Duodenal mucosa (tissue), 2 donors: ENCODE measurements around the gene LENG9.

ENCODE experiments used
- H3K27ac ChIP-seq: one replicate; pipeline ENCODE4 v1.7.0; 2013; ENCODE audit warnings: low read depth, low read length
- H3K27me3 ChIP-seq, 2 donors: one replicate each; pipeline ENCODE4 v1.7.0; 2013; ENCODE audit warnings: low read length in 2 of 2, control low read depth in 1 of 2; ENCODE audit not compliant: insufficient read depth in 2 of 2, control insufficient read depth in 1 of 2
- H3K36me3 ChIP-seq, 2 donors: one replicate each; pipeline ENCODE4 v1.7.0; 2013; ENCODE audit warnings: low read length in 2 of 2, control low read depth in 1 of 2; ENCODE audit not compliant: insufficient read depth in 2 of 2, control insufficient read depth in 1 of 2
- H3K4me1 ChIP-seq, 2 donors: one replicate each; pipeline ENCODE4 v1.7.0; 2013; ENCODE audit warnings: low read length in 2 of 2, control low read depth in 1 of 2; ENCODE audit not compliant: insufficient read depth in 2 of 2, control insufficient read depth in 1 of 2
- H3K4me3 ChIP-seq, 2 donors: one replicate each; pipeline ENCODE4 v1.7.0; 2013; ENCODE audit warnings: low read length in 2 of 2, low read depth in 1 of 2
- H3K9ac ChIP-seq, 2 donors: one replicate each; pipeline ENCODE4 v1.7.0; 2013; ENCODE audit warnings: low read length in 2 of 2, low read depth in 1 of 2
- H3K9me3 ChIP-seq, 2 donors: one replicate each; pipeline ENCODE4 v1.7.0; 2013; ENCODE audit warnings: low read length in 2 of 2, control low read depth in 1 of 2; ENCODE audit not compliant: control insufficient read depth in 1 of 2

LENG9 gene

GRCh38 chr19:54415208-54415900 lies 48.2 kb downstream of the LENG9 start, which contains the start of gene TTYH1:
Gene TTYH1 (plus strand): TSS chr19:54415464. CDS start chr19:54415553, 89 bp downstream.
- H3K9ac ChIP-seq: no peak within 1 kb of the TSS
- H3K9me3 ChIP-seq: no peaks in the 10 kb centered on the region
- peaks cover 3 to 9% of the 10 kb centered on the region in 2 donors for H3K4me1 ChIP-seq
- no peak within 1 kb of the TSS for H3K27ac ChIP-seq
- H3K36me3 ChIP-seq: no peaks in the 10 kb centered on the region
- peaks cover 32 to 38% of the 10 kb centered on the region in 2 donors for H3K27me3 ChIP-seq
- H3K4me3 ChIP-seq: no peak within 1 kb of the TSS

DNA sequence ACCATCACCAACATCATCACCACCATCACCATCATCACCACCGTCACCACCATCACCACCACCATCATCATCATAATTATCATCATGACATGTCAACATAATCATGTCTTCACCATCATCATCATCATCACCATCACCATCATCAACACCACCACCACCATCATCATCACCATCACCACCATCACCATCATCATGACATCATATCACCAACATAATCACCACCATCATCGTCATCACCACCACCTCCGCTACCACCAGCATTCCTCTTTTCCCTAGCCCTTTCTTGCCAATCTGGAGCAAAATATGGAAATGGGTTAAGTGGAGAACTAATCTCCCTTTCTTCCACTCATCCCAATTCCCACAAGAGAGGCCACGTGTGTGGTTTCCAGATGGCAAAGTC lies 49.4 kb downstream of the LENG9 start:
- Histone ChIP-seq H3K36me3 (no peaks in the 10 kb centered on the region), H3K9me3 (no peaks in the 10 kb centered on the region), H3K4me1 (peaks cover 3 to 9% of the 10 kb centered on the region in 2 donors), H3K9ac (no peak overlapping the region), H3K4me3 (no peak overlapping the region), H3K27me3 (peaks cover 23 to 38% of the 10 kb centered on the region in 2 donors), H3K27ac (no peak overlapping the region)

GRCh38 chr19:54412877-54413276 lies 50.7 kb downstream of the LENG9 start:
- Histone ChIP-seq H3K4me1 (peaks cover under 1 to 8% of the 10 kb centered on the region in 2 donors), H3K27me3 (peaks cover 23 to 33% of the 10 kb centered on the region in 2 donors), H3K4me3 (no peak overlapping the region), H3K36me3 (no peaks in the 10 kb centered on the region), H3K9me3 (no peaks in the 10 kb centered on the region), H3K27ac (no peak overlapping the region), H3K9ac (no peak overlapping the region)
